ENCODE data around the gene MSMO1.
"Not testable (repeated sequence)": the region's sequence is repeated elsewhere in the genome, so short reads cannot be mapped to it uniquely, and the experiment has no call there.

The MSMO1 gene

DNA sequence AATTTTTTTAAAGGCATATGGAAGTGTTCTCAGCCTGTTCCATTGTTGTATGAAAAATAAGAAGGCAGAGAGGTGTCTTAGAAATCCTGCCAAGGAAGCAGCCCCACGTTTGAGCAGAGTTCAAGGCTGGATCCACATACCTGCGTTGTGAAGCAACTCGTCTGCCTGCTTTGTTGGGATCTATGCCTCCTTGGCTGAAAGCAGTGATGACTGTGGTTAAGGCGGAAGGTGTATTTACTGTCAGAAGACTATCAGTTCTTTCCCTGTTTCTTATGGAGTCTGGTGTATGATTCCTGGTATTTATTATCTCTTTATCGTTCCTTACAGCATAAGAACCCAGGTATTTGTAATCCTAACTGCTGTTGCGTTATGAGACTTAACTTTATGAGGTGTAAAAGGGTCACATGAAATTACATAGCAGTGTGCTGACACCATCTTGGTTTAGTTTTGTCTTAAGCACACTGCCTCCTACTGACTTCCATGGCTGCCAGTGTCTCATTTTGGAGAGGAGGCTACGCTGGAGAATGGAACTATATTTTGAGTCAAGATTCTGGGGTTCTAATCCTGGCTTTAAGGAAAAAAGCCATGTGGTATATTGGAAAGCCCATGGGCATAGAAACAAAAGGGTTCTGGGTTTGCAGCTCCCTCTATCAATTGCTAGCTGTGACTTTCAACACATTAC lies 3.1 kb upstream of the MSMO1 start:
- DNase-seq (ENCODE audit: low read depth in 2 of 2) = no peak

DNA sequence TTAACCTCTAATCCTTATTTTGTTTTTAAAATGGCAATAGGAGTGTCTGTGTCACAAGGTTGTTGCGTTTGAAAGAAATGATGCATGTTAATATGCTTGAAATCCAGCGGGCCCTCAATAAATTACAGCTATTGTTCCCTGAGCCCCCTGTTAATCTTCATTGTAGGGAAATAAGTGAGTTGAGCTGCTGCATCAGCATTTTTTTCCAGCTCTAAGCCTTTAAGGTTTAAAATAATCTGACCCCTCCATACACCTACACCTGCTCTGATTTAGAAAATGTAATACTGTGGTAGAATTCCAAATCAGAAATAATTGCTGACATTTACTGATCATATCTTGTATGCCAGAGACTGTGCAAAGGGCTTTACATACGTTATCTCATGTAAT lies 2.6 kb upstream of the MSMO1 start:
- no peak for DNase-seq (ENCODE audit: low read depth in 2 of 2)

DNA sequence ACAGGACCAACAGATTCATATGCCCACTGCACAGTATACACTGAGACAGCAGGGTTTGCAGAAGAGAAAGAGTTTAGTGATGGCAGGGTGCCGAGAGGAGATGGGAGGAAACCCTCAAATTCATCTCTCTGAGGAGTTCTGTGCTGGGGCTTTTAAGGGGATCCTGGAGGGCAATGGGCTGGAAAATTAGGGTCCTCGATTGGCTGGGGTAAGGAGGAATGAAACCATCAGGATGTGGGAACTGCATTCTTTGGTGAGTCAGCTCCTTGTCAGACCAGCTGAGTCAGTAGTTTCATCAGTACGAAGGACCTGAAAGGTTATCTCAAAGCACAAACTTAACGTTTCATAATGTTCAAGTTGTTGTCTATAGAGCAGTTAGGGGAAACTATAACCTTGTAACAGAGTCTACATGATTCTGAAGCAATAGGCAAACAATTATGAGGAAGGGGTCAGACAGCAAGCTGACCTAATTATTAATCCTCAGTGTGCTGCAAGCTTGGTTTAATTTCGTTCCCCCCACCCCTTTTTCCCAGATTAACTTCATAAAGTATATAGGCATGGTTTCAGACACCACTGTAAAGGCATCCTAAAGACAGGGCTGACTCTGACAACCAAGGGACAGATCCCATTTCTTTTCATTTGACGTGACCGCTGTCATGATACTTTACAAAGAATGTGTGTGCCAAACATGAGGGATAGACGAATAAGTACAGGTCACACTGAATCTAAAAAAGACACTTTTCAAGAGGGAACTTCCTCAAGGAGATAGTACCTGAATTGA lies 1.5 kb upstream of the MSMO1 start:
- DNase-seq (ENCODE audit: low read depth in 2 of 2) = no peak

DNA sequence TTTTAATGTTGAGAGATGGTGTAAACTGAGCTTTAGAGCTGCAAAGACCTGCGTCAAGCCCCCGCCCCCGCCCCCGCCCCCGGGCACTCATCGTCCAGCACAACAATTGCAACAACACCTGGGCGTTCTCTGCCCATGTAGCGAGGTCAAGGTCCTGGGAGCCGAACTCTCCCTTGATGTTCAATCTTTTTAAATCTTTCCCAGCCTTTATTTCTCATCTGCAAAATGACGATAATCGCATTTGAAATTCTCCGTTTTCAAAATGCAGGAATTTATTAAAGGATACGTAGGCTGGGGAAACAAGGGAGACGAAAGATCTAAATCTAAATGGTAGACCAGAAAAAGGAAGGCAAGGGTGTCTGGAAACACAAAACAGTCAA lies 648 bp upstream of the MSMO1 start:
- DNase-seq (ENCODE audit: low read depth in 2 of 2) = no peak

DNA sequence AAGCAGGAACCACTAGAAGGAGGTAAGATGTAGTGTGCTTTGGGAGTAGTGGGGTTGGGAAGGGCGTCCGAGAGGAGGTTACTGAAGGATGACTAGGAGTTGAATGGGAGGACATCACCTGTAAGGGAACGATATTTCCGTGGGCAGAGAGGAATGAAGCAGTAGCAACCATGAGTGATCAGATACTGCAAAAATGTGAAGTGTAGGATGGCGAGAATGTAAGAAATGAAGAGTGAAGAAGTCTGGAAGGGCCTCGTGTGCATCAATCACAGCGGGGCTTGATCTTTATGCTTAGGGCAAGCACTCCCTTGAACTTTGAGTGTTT lies 594 bp downstream of the MSMO1 start:
- DNase-seq (ENCODE audit: low read depth in 2 of 2) = no peak

DNA sequence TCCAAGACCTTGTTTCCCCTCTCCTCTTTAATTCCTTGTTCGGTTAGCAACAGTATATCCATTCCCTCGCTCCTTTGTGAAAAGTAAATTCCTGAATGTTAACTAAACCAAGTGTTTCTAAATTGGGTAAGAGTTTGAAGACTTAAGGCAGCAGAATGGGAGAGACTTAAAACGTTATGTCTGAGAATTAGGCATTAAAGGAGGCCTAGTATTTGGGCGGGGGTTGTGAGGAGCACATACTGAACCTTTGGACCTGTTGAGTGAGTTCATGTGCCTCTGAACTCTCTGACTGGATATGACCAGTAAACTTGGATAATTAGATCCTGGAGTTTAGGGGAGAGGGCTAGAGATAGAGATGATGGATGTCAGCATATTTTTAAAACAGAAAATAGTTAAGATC lies 1.2 kb downstream of the MSMO1 start:
- DNase-seq (ENCODE audit: low read depth in 2 of 2) = no peak

DNA sequence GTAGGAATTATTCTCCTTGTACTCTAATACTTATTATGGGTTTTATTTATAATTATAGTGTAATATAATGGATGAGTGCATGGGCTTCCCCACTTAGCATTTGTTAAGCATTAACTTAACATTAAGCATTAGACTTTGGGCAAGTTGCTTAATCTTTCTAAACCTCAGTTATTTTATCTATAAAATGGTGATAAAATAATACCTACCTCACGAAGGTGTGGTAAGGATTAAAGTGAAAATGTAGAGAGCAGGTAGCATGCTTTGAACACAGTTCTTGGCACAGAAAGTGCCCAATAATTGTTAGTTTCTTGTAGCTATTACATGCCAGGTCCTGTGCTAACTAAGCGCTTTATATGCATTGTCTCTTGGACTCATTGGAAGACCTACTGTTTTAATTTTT lies 2.6 kb downstream of the MSMO1 start:
- DNase-seq (ENCODE audit: low read depth in 2 of 2) = no peak

DNA sequence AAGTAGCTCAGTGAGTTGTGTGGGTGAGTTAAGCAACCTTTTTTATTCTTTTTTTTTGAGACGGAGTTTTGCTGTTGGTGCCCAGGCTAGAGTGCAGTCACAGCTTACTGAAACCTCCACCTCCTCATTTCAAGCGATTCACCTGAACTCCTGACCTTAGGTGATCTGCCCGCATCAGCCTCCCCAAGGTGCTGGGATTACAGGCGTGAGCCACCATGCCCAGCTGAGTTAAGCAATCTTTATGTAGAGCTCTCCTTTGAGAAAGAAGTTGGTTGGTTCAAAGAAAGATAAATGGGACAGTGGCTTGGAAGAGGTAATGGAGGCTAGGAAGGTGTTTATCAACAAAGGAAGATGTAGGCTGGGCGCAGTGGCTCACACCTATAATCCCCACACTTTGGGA lies 3.2 kb downstream of the MSMO1 start:
- DNase-seq (ENCODE audit: low read depth in 2 of 2) = no peak

DNA sequence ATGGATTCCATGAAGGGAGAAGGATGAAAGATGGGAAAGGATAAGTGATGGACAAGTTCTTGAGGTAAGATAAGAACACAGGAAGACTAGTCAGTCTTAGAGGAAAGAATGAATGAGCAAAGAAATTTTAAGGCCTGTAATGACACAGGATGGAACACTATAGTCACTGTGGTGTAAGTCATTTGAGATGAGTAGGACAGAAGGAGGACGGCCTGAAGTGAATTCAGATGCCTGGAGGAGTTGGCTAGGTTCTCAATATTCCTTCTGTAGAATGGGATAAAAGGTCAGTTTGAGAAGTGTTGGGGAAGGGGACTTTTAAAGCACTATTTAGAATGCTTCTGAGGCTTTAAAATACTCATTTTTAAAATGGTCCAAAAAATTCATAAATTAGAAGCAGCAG lies 3.9 kb downstream of the MSMO1 start:
- DNase-seq (ENCODE audit: low read depth in 2 of 2) = no peak

DNA sequence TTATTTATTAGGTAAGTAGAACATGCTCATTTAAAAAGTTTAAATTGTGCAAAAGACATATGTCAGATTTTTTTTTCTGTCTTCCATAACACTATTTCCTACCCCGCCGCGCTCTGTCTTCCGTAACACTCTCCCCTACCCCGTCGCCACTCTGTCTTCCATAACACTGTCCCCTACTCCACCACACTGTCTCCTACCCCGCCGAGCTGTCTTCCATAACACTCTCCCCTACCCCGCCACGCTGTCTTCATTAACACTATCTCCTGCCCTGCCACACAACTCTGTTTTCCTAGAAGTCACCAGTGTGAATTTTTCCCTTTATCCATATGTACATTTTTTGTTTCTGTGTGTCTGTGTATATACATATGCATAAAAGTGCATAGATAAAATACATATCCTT lies 4.4 kb downstream of the MSMO1 start:
- no peak for DNase-seq (ENCODE audit: low read depth in 2 of 2)

DNA sequence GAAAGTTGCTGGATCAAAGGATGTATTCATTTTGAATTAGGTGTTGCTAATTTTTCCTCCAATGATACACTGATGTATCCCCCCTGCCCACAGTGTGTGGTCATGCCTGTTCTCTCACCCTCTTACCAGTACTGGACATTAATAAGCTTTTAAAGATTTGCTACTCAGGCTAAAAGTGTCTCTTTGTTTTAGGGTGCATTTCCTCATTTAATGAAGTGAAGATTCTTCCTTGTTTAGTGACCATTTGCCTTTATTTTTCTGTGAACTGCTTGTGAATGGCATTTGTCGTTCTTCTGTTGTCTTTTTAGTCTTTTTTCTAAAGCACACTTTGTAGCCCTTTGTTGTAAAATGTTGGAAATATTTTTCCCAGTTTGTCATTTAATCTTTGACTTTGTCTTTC lies 5.0 kb downstream of the MSMO1 start:
- no peak for DNase-seq (ENCODE audit: low read depth in 2 of 2)

DNA sequence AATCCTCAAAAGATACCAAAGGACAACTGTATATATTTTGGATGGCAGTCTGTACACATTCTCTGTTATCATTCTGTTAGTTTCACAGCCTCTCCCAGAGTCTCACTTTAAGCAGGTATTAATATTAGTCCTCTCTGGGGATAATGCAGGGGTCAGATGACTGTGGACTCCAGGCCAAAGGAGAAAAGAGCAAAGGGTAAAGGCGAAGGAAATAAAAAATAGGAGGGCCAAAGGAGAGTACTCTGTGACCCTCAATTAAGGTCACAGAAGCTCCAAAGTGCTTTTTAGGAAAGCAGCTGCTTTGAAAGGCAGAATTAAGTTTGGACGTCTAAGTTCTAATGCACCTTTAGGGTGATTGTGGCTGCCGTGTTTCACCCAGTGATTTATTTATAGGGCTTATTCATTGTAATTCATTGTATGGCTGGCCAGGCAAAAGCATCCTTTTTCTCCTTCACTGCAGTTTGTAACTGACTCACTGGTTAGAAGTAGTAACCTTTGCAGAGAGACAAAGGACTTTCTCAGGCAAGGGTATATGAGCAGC lies 7.8 kb downstream of the MSMO1 start:
- no peak for DNase-seq (ENCODE audit: low read depth in 2 of 2)

DNA sequence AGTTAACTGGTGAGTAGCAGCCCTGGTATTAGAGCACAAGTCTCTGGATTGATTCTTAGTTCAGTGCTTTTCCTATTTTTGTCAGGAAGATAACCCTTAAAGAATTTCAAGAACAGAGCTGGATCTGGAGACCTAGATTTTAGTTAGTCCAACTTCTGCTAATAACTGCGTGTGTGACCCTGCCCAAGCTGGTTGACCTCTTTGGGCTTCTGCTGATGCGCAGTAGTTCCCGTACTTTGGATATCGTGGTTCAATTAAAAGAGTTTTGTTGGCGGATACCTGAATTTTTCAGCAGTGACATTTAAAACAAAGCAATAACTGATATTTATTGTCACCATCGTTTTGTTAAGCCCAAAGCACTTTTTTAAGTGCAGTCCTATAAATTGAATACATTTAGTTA lies 9.3 kb downstream of the MSMO1 start:
- no peak for DNase-seq (ENCODE audit: low read depth in 2 of 2)

DNA sequence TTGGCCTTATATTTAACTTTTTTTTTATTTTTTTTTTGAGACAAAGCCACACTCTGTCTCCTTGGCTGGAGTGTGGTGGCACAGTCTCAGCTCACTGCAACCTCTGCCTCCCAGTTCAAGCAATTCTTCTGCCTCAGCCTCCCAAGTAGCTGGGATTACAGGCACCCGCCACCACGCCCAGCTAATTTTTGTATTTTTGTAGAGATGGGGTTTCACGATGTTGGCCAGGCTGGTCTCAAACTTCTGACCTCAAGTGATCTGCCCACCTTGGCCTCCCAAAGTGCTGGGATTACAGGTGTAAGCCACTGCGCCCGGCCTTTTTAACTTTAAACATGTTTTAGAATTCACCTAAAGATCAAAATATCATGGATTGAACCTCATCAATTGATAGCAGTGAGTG lies 14.9 kb downstream of the MSMO1 start:
- not testable (repeated sequence) for DNase-seq (ENCODE audit: low read depth in 2 of 2)

DNA sequence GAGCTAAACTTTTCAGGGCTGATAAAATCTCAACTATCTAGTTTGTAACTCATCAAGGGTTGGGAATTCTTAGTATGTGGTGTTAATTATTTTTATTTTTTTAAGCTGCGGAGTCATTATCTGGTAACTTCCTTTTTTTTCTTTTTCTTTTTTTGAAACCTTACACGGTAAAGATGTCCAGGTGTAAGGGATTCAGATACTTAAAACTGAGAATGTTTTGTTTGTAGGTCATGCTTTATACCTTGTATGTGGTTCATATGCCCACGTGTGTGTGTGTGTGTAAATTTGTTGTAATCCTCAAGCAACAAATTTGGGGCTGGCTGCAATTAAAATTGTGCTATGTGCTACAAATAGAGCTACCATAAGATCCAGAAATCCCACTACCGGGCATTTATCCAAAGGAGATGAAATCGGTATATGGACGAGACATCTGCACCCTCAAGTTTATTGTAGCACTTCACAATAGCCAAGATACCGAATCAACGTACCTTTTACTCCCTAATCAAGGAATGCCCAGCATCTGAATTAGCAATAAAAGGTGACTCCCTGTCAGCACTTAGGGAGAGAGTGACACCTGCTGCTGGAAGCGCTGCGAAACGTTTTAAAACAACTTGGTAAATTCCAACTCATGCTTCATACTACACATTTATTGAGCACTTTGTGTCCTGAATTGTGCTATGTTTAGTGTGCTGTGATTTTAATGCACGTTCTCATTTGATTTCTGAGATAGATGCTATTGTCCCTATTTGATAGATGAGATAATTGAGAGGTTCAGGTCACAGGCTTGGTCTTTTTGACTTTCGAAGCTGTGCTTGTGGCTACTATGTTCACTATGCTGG lies 16.1 kb downstream of the MSMO1 start:
- DNase-seq (ENCODE audit: low read depth in 2 of 2) = no peak

DNA sequence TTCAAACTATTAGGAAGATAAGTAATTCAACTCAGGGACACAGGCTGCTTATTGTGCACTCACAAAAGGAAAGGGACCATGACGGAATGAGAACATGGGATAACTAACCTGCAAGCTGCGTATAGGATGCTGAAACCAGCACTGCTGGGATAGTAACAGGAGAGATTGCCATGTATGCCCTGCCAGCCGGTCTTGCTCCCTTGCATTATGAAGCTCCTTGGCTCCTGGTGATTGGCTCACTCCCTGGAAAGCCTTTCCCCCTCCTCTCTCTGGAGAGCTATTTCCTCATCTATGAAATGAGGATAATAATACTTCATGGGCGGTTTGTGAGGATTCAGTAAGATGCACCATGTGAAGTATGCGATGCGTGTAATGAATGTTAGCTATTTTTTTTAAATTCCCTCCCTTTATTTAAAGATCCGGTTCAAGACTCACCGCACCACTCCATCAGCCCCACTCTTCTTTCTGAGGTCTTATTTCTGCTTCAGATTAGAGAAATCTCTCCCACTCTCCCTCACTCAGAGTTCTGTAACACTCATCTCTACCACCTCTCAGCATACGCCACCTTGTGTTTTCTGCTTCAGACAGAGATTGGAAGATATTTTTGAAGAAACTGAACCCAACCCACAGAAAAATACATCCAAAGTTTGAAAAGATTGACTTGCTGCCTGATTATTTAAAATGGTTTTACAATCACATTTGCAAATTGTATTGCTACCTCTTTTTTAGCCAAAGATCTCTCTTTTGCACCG lies 18.4 kb downstream of the MSMO1 start:
- no peak for DNase-seq (ENCODE audit: low read depth in 2 of 2)

DNA sequence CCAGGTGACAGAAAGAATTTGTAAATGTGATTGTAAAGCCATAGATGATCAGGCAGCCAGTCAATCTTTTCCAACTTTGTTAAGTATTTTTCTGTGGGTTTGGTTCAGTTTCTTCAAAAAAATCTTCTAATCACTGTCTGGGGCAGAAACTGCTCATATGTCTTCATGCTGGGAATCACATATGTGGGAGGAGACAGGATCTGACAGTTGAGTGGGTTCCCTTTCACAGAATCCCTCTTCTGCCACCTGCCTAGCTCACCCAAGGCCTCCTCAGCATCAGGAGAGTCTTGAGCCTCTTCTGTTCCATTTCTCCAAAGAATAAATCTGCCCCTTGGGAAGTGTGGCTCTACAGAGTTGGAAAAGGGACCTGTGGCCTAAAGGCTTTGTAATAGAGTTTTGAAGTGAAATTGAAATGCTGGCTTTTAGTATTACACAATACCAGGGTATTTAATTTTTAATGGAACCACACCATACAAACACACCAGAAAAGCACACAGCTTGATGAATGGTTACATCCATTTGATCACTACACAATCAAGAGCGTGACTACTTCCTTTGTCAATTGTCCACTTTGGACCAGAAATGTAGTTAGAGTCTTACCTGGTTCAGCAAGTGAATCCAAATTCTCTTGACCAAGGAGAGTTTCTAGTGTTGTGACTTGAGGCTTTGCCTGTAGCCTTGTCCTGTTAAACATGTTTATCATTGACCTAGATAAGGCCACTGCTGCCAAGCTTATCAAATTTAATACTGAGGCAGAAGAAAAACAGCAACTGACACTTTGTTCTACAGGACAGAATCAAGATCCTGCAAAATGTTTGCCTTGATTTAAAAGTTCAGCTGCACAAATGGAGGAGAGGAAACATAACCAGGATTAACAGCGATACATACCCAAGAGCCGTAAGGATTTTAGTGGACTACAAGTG lies 20.4 kb downstream of the MSMO1 start:
- no peak for DNase-seq (ENCODE audit: low read depth in 2 of 2)

DNA sequence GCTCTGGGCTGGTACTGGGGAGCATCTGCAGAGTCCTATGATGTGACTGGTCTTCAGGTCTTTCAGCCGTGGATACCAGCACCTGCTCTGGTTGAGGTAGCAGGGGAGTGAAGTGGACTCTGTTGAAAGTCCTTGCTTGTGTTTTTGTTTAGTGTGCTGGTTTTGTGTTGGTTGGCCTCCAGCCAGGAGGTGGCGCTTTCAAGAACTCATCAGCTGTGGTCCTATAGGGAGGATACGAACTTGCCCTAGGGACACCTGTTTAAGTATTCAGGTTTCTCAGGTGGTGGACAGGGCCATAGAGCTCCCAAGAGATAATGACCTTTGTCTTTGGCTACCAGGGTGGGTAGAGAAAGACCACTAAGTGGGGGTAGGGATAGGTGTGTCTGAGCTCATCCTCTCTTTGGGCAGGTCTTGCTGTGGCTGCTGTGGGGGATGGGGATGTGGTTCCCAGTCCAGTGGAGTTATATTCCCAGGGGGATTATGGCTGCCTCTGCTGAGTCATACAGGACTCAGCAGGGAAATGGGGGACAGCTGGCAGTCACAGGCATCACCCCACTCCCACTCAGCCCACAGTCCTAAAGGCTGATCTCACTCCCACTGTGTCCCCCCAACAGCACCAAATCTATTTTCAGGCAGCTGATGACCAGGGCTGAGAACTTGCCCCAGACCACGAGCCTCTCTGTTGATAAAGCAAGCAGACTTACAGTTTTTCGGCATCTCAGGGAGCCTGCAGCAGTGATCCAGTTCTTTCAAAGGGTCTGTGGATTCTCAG lies 24.1 kb downstream of the MSMO1 start:
- DNase-seq (ENCODE audit: low read depth in 2 of 2) = no peak

DNA sequence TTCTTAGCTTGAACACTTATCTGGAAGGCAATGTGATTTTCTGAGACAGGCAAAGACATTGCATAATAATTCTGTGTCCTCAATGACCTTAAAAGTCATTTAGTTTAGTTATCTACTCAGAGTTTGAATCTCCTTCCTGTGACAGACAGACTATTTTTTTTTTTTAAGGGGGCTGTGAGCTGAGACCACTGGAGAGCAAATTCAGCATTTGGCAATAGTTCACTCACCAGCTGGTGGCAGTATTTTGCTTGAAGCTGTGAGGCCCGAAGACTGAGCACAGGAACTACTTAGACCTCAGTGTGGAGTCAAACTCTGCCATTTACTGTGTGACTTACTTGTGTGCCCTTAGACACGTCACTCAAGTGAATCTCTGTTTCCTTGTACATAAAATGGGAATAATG lies 28.4 kb downstream of the MSMO1 start:
- DNase-seq (ENCODE audit: low read depth in 2 of 2) = no peak

DNA sequence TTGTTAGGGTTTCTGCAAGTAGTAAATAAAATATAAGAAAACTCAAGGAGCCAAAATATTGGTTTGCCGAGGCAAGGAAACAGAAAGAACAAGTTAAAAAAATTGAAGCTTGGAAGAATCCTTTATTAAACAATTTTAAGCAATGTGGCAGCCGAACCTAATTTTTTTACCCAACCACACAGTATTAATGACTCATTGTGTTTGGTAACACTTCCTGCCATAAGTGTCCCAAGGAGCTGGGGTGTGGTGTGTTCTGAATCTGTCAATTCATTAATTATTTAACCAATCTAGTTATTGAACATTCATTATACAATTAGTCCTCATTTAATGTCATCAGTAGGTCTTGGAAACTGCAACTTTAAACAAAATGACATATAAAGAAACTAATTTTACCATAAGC lies 32.0 kb downstream of the MSMO1 start:
- no peak for DNase-seq (ENCODE audit: low read depth in 2 of 2)

All from stimulated activated CD8-positive, alpha-beta memory T cell treated with anti-CD3 and anti-CD28 coated beads, Interleukin-7, amount 100 ng/mL, for 4 hours (primary cell).